PFSK-1 (cell line): ENCODE data around the gene MED1.
A peak's percentile ranks its signal among the peaks of the same experiment; 100 is the strongest.

Experiments used
- FOXP2 ChIP-seq: optimal IDR thresholded peaks from 2 replicates; pipeline ENCODE3; 2011; ENCODE audit warnings: borderline replicate concordance, control low read depth, inconsistent platforms; ENCODE audit not compliant: insufficient read depth; ENCODE audit errors: extremely low read length, extremely low read depth
- POLR2AphosphoS5 ChIP-seq: IDR thresholded peaks from 2 replicates; pipeline ENCODE4 v1.6.1; 2012; ENCODE audit warnings: low read depth, mild to moderate bottlenecking, control low read depth, low read length, moderate library complexity
- SIN3A ChIP-seq: IDR thresholded peaks from 2 replicates; pipeline ENCODE4 v1.6.1; 2012; ENCODE audit warnings: mild to moderate bottlenecking, low read length, moderate library complexity, borderline replicate concordance; ENCODE audit not compliant: insufficient read depth
- TAF1 ChIP-seq: IDR thresholded peaks from 2 replicates; pipeline ENCODE4 v1.6.1; 2012; ENCODE audit warnings: low read length, control low read depth, borderline replicate concordance; ENCODE audit not compliant: insufficient read depth
- TF ChIP-seq, protein P1 (sequence below), 2 experiments: IDR thresholded peaks; 2 replicates each; pipeline versions ENCODE4 v1.6.1 to v1.8.0; 2011 to 2012; ENCODE audit warnings: low read depth in 2 of 2, low read length in 2 of 2, control low read depth in 1 of 2, inconsistent platforms in 1 of 2, mild to moderate bottlenecking in 1 of 2, moderate library complexity in 1 of 2; ENCODE audit not compliant: insufficient read depth in 1 of 2

The MED1 gene

DNA sequence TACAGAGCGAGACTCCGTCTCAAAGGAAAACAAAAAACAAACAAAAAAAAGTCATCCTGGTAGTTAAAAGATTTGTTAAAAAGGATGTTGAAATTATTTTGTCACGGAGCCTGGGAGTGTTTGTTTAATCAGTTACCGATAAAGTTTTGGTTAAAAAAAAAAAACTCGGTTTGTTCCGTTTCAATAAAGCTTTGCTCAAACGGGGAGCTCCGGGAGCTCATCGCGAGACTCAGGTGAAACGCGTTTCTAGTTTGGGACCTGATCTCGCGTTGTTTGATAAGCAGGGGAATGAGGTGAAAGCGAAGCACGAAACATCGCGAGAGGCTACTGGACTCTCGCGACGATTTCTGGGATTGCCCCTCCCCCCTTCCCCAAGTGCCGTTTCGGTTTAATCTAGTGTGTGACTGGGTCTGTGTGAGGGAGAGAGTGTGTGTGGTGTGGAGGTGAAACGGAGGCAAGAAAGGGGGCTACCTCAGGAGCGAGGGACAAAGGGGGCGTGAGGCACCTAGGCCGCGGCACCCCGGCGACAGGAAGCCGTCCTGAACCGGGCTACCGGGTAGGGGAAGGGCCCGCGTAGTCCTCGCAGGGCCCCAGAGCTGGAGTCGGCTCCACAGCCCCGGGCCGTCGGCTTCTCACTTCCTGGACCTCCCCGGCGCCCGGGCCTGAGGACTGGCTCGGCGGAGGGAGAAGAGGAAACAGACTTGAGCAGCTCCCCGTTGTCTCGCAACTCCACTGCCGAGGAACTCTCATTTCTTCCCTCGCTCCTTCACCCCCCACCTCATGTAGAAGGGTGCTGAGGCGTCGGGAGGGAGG lies 10.3 kb upstream of the MED1 start, which contains the start of gene CDK12:
Gene CDK12 (plus strand): TSS at position 374 of the 813 bp plus-strand sequence. CDS start 586 bp downstream, outside the sequence.
- peak; percentile 100 for TF ChIP-seq SIN3A
- peak; percentile 100 for TF ChIP-seq POLR2AphosphoS5
- peak; percentile 98 for TF ChIP-seq TAF1
- peak; percentile 47 for TF ChIP-seq FOXP2
- TF ChIP-seq, protein P1, sequence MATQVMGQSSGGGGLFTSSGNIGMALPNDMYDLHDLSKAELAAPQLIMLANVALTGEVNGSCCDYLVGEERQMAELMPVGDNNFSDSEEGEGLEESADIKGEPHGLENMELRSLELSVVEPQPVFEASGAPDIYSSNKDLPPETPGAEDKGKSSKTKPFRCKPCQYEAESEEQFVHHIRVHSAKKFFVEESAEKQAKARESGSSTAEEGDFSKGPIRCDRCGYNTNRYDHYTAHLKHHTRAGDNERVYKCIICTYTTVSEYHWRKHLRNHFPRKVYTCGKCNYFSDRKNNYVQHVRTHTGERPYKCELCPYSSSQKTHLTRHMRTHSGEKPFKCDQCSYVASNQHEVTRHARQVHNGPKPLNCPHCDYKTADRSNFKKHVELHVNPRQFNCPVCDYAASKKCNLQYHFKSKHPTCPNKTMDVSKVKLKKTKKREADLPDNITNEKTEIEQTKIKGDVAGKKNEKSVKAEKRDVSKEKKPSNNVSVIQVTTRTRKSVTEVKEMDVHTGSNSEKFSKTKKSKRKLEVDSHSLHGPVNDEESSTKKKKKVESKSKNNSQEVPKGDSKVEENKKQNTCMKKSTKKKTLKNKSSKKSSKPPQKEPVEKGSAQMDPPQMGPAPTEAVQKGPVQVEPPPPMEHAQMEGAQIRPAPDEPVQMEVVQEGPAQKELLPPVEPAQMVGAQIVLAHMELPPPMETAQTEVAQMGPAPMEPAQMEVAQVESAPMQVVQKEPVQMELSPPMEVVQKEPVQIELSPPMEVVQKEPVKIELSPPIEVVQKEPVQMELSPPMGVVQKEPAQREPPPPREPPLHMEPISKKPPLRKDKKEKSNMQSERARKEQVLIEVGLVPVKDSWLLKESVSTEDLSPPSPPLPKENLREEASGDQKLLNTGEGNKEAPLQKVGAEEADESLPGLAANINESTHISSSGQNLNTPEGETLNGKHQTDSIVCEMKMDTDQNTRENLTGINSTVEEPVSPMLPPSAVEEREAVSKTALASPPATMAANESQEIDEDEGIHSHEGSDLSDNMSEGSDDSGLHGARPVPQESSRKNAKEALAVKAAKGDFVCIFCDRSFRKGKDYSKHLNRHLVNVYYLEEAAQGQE (IDR thresholded peaks at IDR 0.05; ENCODE audit: insufficient read depth in 1 of 2, low read depth in 2 of 2, low read length in 2 of 2), result peak; percentile 12 to 69; a peak in 3 of 4 replicates

DNA sequence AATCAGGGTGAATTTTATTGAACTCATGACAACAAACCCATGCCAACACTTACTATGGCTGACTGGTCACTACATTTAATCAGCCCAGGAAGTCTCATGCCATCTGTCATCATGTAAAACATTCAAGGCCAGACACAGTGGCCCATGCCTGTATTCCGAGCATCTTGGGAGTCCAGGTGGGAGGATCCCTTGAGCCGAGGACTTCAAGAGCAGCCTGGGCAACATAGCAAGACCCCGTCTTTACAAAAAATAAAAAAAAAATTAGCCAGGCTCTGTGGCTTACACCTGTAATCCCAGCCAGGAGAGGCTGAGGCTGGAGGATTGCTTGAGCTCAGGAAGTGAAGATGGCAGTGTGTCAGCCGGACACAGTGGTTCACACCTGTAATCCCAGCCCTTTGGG lies 4.9 kb upstream of the MED1 start:
- TF ChIP-seq SIN3A (no peak), TAF1 (no peak), FOXP2 (no peak), POLR2AphosphoS5 (no peak)
- TF ChIP-seq, protein P1 (IDR thresholded peaks at IDR 0.05; ENCODE audit: insufficient read depth in 1 of 2, low read depth in 2 of 2, low read length in 2 of 2), result no peak

DNA sequence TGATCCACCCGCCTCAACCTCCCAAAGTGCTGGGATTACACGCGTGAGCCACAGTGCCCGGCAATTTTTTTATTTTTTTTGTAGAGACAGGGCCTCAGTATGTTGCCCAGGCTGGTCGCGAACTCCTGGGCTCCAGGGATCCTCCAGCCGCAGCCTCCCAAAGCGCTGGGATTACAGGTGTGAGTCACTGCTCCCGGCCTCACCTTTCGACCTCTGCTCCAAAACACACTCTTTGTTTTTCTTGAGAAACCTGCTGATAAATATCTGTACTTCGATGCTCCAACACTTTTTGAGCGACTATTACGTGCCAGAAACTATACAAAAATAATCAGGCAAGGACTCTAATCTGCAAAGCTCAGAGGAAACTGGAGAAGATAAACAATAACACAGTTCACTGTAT lies 1.0 kb downstream of the MED1 start:
- TF ChIP-seq FOXP2 (no peak), POLR2AphosphoS5 (no peak), TAF1 (no peak), SIN3A (no peak)
- TF ChIP-seq, protein P1 (IDR thresholded peaks at IDR 0.05; ENCODE audit: insufficient read depth in 1 of 2, low read depth in 2 of 2, low read length in 2 of 2), result no peak

DNA sequence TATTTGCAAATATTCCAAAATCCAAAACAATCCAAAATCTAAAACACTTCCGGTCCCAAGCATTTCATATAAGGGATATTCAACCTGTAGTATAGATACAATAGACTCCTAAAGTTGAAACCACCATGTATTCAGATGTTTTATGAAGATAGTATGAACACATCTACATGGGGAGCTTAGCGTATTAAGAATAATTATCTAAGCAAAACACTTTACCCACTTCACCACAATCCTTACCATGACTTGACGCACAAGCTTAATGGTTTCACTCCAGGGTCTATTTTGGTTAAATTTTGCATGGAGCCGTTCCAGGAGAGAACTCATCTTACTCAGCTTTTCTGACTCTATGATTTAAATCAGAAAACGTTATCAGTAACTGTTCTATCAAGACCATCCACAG lies 3.5 kb downstream of the MED1 start:
- no peak for TF ChIP-seq POLR2AphosphoS5
- TF ChIP-seq, protein P1 (IDR thresholded peaks at IDR 0.05; ENCODE audit: insufficient read depth in 1 of 2, low read depth in 2 of 2, low read length in 2 of 2), result no peak
- no peak for TF ChIP-seq TAF1
- TF ChIP-seq FOXP2, result no peak
- TF ChIP-seq SIN3A, result no peak
